Astrocyte (in vitro differentiated cells and primary cell): ENCODE measurements around the gene PSMB9. TPM values are rescaled to one million over a fixed set of nuclear protein-coding genes. Genes with fewer than 3 reads are reported as not detected.

Experiments
- DNase-seq: peaks from one replicate; pipeline ENCODE4 v3.0.0-alpha.2; 2010; ENCODE audit warnings: low read depth
- FAIRE-seq: peaks from 2 replicates; lab custom pipeline; 2011; peaks lifted over from hg19 to GRCh38; lab: Jason Lieb, UNC
- H2AFZ ChIP-seq: 2 replicates; pipeline ENCODE4 v1.6.0; 2012; ENCODE audit warnings: low read depth, low read length, inconsistent platforms
- H3K27ac ChIP-seq: 2 replicates; pipeline ENCODE4 v1.5.1; 2011; ENCODE audit warnings: low read depth, low read length, inconsistent platforms
- H3K27me3 ChIP-seq: 2 replicates; pipeline ENCODE4 v1.6.0; 2011; ENCODE audit warnings: low read length, inconsistent platforms; ENCODE audit not compliant: insufficient read depth
- H3K36me3 ChIP-seq: 2 replicates; pipeline ENCODE4 v1.5.1; 2011; ENCODE audit warnings: low read length, inconsistent platforms; ENCODE audit not compliant: insufficient read depth
- H3K4me1 ChIP-seq: 2 replicates; pipeline ENCODE4 v1.5.1; 2011; ENCODE audit warnings: low read length, inconsistent platforms; ENCODE audit not compliant: insufficient read depth
- H3K4me2 ChIP-seq: 2 replicates; pipeline ENCODE4 v1.6.0; 2012; ENCODE audit warnings: low read length, inconsistent platforms
- H3K4me3 ChIP-seq: 2 replicates; pipeline ENCODE4 v1.5.1; 2011; ENCODE audit warnings: low read depth, mild to moderate bottlenecking, low read length, inconsistent platforms; ENCODE audit not compliant: insufficient read depth
- H3K79me2 ChIP-seq: 2 replicates; pipeline ENCODE4 v1.6.0; 2012; ENCODE audit warnings: mild to moderate bottlenecking, low read length, inconsistent platforms; ENCODE audit not compliant: insufficient read depth
- H3K9ac ChIP-seq: 2 replicates; pipeline ENCODE4 v1.6.0; 2012; ENCODE audit warnings: mild to moderate bottlenecking, low read length, inconsistent platforms
- H3K9me3 ChIP-seq: 2 replicates; pipeline ENCODE4 v1.5.1; 2012; ENCODE audit warnings: low read depth, mild to moderate bottlenecking, low read length, inconsistent platforms; ENCODE audit not compliant: insufficient read depth
- H4K20me1 ChIP-seq: 2 replicates; pipeline ENCODE4 v1.6.0; 2012; ENCODE audit warnings: low read length, inconsistent platforms; ENCODE audit not compliant: insufficient read depth
- H3K27ac Mint-ChIP-seq: one replicate; pipeline ENCODE4 v1.8.0; 2021; ENCODE audit warnings: mild to moderate bottlenecking, mixed read lengths; ENCODE audit not compliant: unreplicated experiment
- H3K27me3 Mint-ChIP-seq: one replicate; pipeline ENCODE4 v1.8.0; 2021; ENCODE audit warnings: low read depth, mixed read lengths; ENCODE audit not compliant: unreplicated experiment
- H3K36me3 Mint-ChIP-seq: one replicate; pipeline ENCODE4 v1.8.0; 2021; ENCODE audit warnings: low read depth, mixed read lengths; ENCODE audit not compliant: unreplicated experiment
- H3K4me1 Mint-ChIP-seq: one replicate; pipeline ENCODE4 v1.8.0; 2021; ENCODE audit warnings: low read depth, mixed read lengths; ENCODE audit not compliant: unreplicated experiment
- H3K4me3 Mint-ChIP-seq: one replicate; pipeline ENCODE4 v1.8.0; 2021; ENCODE audit warnings: mild to moderate bottlenecking, moderate library complexity, mixed read lengths; ENCODE audit not compliant: unreplicated experiment
- H3K9me3 Mint-ChIP-seq: one replicate; pipeline ENCODE4 v1.8.0; 2021; ENCODE audit warnings: mild to moderate bottlenecking, mixed read lengths; ENCODE audit not compliant: unreplicated experiment
- EZH2 ChIP-seq: IDR thresholded peaks from 2 replicates; pipeline ENCODE4 v1.6.1; 2012; ENCODE audit warnings: mild to moderate bottlenecking, low read length, inconsistent platforms; ENCODE audit not compliant: insufficient read depth
- total RNA-seq: library from RNA; stranded (reverse); gene quantifications from 2 replicates; pipeline ENCODE4 v1.2.1, GENCODE V29; 2021
- TF ChIP-seq, protein P1 (sequence below): IDR thresholded peaks from 2 replicates; pipeline ENCODE4 v1.5.1; 2011; ENCODE audit warnings: low read depth, mild to moderate bottlenecking, inconsistent platforms, low read length, moderate library complexity; ENCODE audit not compliant: insufficient read depth

Gene PSMB9
- total RNA-seq, 1 donor from 2014 or later, result 34.1 TPM

DNA sequence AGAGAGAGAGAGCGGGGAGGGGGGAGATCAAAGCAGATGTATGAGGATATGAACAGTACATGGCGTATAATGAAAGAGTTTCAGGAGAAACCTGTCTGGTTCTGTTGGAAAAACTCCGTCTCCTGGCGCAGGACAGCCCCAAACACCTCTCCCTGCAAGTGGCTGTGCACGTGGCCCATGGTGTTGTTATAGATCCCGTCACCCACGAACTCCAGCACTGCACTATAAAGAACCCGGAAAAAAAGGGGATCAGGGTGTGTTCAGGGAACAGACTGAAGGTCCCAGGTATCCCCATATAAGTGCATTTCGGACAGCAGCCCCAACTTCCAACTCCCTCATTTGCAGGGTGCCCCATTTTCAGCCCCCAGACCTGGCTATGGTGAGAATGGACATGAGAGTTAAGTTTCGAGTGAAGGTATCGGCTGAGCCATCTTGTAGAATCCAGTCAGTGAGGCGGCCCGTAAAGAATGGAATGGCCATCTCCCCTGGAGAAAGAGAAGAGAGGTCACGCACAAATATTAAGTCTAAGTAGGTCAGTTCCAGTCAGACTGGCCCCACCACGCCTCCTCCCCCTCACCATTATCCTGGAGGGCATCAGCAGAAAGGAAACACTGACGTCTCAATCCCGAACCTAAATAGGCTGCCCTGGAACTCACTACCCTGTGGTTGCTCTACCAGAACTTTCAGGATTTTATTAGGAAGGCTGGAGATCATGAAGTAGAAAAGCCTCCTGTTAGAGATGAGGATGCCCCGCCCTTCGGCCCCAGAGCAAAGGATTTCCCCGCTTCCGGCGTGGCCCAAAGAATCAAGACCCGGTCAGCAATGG lies 1.8 kb upstream of the PSMB9 start:
- H3K9ac ChIP-seq, result peak overlapping the region; percentile 88
- peak overlapping the region; percentile 96 for H3K4me3 Mint-ChIP-seq
- H2AFZ ChIP-seq, result peak overlapping the region; percentile 99
- peaks cover 2% of the 10 kb centered on the region for H3K36me3 ChIP-seq
- DNase-seq (no peak), FAIRE-seq (no peak)
- H3K4me3 ChIP-seq, result peak overlapping the region; percentile 92
- peaks cover 5% of the 10 kb centered on the region for H3K27me3 ChIP-seq
- peak overlapping the region; percentile 83 for H3K27ac ChIP-seq
- no peaks in the 10 kb centered on the region for H3K9me3 ChIP-seq
- no peaks in the 10 kb centered on the region for H4K20me1 ChIP-seq
- peaks cover 8% of the 10 kb centered on the region for H3K4me1 ChIP-seq
- TF ChIP-seq, protein P1, sequence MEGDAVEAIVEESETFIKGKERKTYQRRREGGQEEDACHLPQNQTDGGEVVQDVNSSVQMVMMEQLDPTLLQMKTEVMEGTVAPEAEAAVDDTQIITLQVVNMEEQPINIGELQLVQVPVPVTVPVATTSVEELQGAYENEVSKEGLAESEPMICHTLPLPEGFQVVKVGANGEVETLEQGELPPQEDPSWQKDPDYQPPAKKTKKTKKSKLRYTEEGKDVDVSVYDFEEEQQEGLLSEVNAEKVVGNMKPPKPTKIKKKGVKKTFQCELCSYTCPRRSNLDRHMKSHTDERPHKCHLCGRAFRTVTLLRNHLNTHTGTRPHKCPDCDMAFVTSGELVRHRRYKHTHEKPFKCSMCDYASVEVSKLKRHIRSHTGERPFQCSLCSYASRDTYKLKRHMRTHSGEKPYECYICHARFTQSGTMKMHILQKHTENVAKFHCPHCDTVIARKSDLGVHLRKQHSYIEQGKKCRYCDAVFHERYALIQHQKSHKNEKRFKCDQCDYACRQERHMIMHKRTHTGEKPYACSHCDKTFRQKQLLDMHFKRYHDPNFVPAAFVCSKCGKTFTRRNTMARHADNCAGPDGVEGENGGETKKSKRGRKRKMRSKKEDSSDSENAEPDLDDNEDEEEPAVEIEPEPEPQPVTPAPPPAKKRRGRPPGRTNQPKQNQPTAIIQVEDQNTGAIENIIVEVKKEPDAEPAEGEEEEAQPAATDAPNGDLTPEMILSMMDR, result no peak
- TF ChIP-seq EZH2, result no peak
- H3K36me3 Mint-ChIP-seq, result peaks cover 42% of the 10 kb centered on the region
- peaks cover 10% of the 10 kb centered on the region for H3K79me2 ChIP-seq
- peak overlapping the region; percentile 87 for H3K27ac Mint-ChIP-seq
- H3K4me2 ChIP-seq, result peak overlapping the region; percentile 99
- H3K27me3 Mint-ChIP-seq, result peaks cover 25% of the 10 kb centered on the region
- peaks cover 13% of the 10 kb centered on the region for H3K4me1 Mint-ChIP-seq
- peaks cover 2% of the 10 kb centered on the region for H3K9me3 Mint-ChIP-seq

DNA sequence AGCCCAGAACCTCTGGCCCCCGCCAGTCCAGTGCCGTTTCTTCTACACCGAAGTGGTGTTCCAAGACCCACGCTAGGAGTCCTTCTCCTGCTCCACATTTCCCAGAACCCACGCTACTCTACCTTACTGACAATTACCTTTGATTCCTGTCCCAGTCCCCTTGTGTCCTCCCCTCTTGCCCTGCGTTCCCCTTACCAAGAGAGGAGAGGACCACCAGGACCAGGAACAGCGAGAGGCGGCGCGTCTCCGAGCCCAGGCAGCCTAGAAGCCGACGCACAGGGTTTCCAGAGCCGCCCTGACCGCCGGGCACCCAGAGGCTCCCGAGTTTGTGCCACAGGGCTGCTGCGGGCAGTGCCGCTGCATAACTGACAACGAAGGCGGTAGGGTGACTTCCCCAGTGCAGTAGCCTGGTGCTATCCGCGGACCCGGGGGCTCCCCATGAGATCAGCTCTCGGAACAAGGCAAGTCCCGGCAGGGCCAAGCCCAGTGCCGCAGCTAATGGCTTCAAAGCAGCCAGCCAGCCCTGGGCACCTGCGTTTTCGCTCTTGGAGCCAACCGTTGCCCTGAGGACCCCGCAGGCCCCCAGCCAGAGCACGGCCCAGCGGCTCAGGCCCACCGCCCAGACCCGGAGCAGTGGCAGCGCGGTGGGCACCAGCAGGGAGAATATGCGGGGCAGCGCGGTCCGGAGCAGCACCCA lies 1.0 kb upstream of the PSMB9 start:
- Histone ChIP-seq H3K4me3 (peak overlapping the region; percentile 92), H3K36me3 (no peaks in the 10 kb centered on the region), H3K4me2 (peak overlapping the region; percentile 99), H2AFZ (peak overlapping the region; percentile 99), H3K27me3 (peaks cover 5% of the 10 kb centered on the region), H3K9me3 (no peaks in the 10 kb centered on the region), H3K9ac (peak overlapping the region; percentile 88), H3K79me2 (peaks cover 10% of the 10 kb centered on the region), H4K20me1 (no peaks in the 10 kb centered on the region), H3K4me1 (peaks cover 8% of the 10 kb centered on the region), H3K27ac (peak overlapping the region; percentile 83)
- no peak for TF ChIP-seq EZH2
- TF ChIP-seq, protein P1, result no peak
- FAIRE-seq (no peak), DNase-seq (peak; percentile 26)
- peaks cover 32% of the 10 kb centered on the region for H3K27me3 Mint-ChIP-seq
- peak overlapping the region; percentile 96 for H3K4me3 Mint-ChIP-seq
- peaks cover 36% of the 10 kb centered on the region for H3K36me3 Mint-ChIP-seq
- H3K27ac Mint-ChIP-seq, result peak overlapping the region; percentile 87
- H3K4me1 Mint-ChIP-seq, result peaks cover 11% of the 10 kb centered on the region
- H3K9me3 Mint-ChIP-seq, result peaks cover 2% of the 10 kb centered on the region
